HG03565 (cell line): ENCODE measurements around the gene ADAMTS19.

Experiments used
- ATAC-seq: cut with Tn5 transposase; IDR thresholded peaks from one replicate; pipeline ENCODE4 v1.9.1; 2021; ENCODE audit warnings: mild to moderate bottlenecking, moderate library complexity; ENCODE audit not compliant: unreplicated experiment

Gene ADAMTS19

GRCh38 chr5:129760636-129761325, 300.7 kb downstream of the ADAMTS19 start:
- no peak for ATAC-seq

GRCh38 chr5:129763651-129764050, 303.6 kb downstream of the ADAMTS19 start:
- no peak for ATAC-seq

GRCh38 chr5:129766798-129767197, 306.7 kb downstream of the ADAMTS19 start:
- ATAC-seq: no peak

GRCh38 chr5:129767927-129768380, 307.9 kb downstream of the ADAMTS19 start:
- peak; percentile 91 for ATAC-seq

- ATAC-seq: no peak
Observed at GRCh38 chr5:129768735-129769134, 308.6 kb downstream of the ADAMTS19 start.

- ATAC-seq: no peak
Observed at GRCh38 chr5:129770024-129770820, 310.1 kb downstream of the ADAMTS19 start.

- peak; percentile 52 for ATAC-seq
Observed at GRCh38 chr5:129771058-129771838, 311.1 kb downstream of the ADAMTS19 start.

- no peak for ATAC-seq
Observed at GRCh38 chr5:129773376-129773775, 313.3 kb downstream of the ADAMTS19 start.

GRCh38 chr5:129781594-129781993, 321.5 kb downstream of the ADAMTS19 start:
- ATAC-seq: no peak
